ENCODE measurements around the gene RIOK1.

RIOK1 gene

DNA sequence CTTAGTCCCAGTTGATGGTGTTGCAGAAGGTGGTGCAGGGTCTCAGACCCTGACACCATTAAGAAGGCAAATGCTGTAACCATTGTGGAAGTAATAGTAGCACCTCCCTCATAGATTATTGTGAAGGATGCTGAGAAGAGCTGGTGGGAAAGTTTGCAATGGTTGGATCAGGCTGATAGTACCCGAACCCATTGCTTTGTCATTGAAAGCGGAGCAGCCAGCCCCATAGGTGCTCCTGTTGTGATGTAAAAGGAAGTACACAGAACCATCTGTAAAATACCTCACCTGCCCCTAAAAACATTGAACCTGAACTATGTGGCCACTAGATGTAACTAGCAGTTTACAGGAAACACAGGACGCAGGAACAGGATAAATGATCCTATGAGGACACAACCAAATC lies 31.5 kb downstream of the RIOK1 start:
- no peak for DNase-seq (ENCODE audit: extremely low read depth, low read depth)
- TF ChIP-seq, protein P1, sequence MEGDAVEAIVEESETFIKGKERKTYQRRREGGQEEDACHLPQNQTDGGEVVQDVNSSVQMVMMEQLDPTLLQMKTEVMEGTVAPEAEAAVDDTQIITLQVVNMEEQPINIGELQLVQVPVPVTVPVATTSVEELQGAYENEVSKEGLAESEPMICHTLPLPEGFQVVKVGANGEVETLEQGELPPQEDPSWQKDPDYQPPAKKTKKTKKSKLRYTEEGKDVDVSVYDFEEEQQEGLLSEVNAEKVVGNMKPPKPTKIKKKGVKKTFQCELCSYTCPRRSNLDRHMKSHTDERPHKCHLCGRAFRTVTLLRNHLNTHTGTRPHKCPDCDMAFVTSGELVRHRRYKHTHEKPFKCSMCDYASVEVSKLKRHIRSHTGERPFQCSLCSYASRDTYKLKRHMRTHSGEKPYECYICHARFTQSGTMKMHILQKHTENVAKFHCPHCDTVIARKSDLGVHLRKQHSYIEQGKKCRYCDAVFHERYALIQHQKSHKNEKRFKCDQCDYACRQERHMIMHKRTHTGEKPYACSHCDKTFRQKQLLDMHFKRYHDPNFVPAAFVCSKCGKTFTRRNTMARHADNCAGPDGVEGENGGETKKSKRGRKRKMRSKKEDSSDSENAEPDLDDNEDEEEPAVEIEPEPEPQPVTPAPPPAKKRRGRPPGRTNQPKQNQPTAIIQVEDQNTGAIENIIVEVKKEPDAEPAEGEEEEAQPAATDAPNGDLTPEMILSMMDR (IDR thresholded peaks at IDR 0.05; ENCODE audit: low read depth, low read length), result no peak

DNA sequence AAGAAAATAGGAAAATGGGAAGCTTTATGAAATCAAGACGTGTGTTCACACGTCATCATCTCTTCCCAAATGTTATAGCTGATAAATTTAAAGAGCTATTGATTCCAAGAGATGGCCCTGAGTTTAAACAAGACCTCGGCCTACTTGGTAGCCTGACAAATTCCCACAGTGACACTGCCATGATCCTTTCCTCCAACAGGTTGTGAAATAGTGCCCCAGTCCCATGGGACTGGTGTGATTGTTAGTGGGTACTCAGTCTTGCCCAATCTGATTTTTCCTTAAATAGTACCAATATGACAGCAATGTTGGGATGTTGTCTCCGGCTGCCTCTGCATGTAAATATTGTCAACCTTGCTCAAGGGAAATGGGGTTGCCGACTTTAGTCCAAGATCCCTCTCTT lies 34.5 kb downstream of the RIOK1 start:
- TF ChIP-seq, protein P1 (IDR thresholded peaks at IDR 0.05; ENCODE audit: low read depth, low read length), result no peak
- DNase-seq (ENCODE audit: extremely low read depth, low read depth), result no peak

DNA sequence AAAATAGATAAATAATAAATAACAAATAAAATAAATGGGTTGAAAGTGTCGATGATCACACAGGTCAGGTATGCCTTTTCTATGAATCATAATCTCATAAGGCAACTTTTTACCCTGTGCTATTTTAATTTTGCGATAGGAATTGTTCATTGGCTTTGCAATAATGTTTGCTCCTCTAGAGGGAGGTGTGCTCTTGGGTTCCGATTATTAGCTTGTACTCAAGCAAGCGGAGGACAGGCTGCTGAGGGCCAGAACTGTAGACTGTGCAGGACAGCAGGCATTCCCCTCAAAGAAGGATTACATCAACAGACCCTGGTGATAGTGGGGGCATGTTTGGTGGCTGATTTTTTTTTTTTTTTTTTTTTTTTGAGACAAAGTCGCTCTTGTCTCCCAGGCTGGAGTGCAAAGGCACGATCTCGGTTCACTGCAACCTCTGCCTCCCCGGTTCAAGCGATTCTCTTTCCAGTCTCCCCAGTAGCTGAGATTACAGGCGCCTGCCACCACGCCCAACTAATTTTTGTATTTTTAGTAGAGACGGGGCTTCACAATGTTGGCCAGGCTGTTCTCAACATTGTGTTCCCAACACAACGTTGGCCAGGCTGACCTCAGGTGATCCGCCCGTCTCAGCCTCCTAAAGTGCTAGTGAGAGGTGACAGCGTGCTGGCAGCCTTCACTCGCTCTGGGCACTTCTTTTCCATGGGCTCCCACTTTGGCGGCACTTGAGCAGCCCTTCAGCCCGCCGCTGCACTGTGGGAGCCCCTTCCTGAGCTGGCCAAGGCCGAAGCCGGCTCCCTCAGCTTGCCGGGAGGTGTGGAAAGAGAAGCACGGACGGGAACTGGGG lies 35.6 kb downstream of the RIOK1 start:
- TF ChIP-seq, protein P1 (IDR thresholded peaks at IDR 0.05; ENCODE audit: low read depth, low read length), result peak; percentile 51
- no peak for DNase-seq (ENCODE audit: extremely low read depth, low read depth)

DNA sequence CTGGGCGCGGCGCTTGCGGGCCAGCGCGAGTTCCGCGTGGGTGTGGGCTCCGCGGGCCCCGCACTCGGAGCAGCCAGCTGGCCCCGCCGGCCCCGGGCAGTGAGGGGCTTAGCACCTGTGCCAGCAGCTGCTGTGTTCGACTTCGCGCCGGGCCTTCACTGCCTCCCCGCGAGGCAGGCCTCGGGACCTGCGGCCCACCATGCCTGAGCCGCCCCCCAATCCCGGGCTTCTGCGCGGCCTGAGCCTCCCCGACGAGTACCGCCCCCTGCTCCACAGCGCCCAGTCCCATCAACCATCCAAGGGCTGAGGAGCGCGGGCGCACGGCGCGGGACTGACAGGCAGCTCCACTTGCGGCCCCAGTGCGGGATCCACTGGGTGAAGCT lies 36.2 kb downstream of the RIOK1 start:
- TF ChIP-seq, protein P1 (IDR thresholded peaks at IDR 0.05; ENCODE audit: low read depth, low read length), result no peak

DNA sequence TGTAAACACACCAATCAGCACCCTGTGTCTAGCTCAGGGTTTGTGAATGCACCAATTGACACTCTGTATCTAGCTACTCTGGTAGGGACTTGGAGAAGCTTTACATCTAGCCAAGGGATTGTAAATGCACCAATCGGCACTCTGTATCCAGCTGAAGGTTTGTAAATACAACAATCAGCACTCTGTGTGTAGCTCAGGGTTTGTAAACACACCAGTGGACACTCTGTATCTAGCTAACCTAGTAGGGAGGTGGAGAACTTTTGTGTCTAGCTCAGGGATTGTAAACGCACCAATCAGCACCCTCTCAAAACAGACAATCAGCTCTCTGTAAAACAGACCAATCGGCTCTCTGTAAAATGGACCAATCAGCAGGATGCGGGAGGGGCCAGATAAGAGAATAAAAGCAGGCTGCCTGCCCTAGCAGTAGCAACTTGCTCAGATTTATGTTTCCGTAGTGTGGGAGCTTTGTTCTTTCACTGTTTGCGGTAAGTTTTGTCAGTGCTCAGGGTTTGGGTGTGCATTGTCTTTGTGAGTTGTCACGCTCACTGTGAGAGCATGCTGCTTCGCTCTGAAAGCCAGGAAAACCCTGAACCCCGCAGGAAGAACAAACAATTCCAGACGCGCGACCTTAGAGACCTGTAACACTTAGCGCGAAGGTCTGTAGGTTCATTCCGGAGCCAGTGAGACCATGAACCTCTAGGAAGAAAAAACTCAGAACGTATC lies 37.0 kb downstream of the RIOK1 start:
- TF ChIP-seq, protein P1 (IDR thresholded peaks at IDR 0.05; ENCODE audit: low read depth, low read length), result no peak
- DNase-seq (ENCODE audit: extremely low read depth, low read depth), result no peak

More for the DNA sequence above, 36.2 kb downstream of the RIOK1 start:
- DNase-seq (ENCODE audit: extremely low read depth, low read depth), result no peak

DNA sequence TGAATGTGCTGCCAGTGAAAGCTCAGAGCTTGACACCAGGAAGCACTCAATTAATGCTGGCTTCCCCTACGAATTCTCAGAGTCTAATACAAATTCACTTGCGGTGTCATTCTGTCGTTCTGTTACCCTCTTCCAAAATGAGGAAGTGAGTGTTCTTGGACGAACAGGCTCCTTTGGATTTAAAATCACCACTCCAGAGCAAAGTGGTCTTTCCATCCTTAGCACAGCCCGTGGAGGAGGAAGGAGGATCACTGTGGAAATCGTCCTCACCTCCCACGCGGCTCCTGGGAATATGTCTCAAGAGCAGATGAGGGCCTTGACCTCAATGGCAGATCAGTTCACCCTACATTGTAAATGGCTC lies 41.7 kb downstream of the RIOK1 start:
- DNase-seq (ENCODE audit: extremely low read depth, low read depth), result no peak
- TF ChIP-seq, protein P1 (IDR thresholded peaks at IDR 0.05; ENCODE audit: low read depth, low read length), result no peak
